Endothelial cell of umbilical vein (primary cell): ENCODE results near the gene PRKAR2B. TPM values are rescaled to one million over a fixed set of nuclear protein-coding genes. Genes with fewer than 3 reads are reported as not detected.

Source experiments
- BruUV-seq: library from RNA; stranded (reverse); fragments of 400-500 nt; replicated peaks from 2 replicates; lab custom pipeline; 2021; lab: Mats Ljungman, UMichigan
- CTCF ChIA-PET: fragments of 300-600, 350-600 bp; sonication (Branson Sonifier 250); formaldehyde crosslinking; loops from one replicate; lab custom pipeline; 2021; ENCODE audit warnings: antibody characterized with exemption, inconsistent platforms; lab: Charles Lee
- POLR2A ChIA-PET: fragments of 300-600, 350-600 bp; sonication (Branson Sonifier 250); formaldehyde crosslinking; loops from one replicate; lab custom pipeline; 2021; ENCODE audit warnings: antibody characterized with exemption, inconsistent platforms; lab: Charles Lee
- DNase-seq: peaks from one replicate; pipeline ENCODE4 v3.0.0-alpha.2; 2011; ENCODE audit warnings: low read depth, low spot score
- FAIRE-seq: peaks from 2 replicates; lab custom pipeline; 2011; peaks lifted over from hg19 to GRCh38; lab: Jason Lieb, UNC
- H2AFZ ChIP-seq: 2 replicates; pipeline ENCODE4 v1.6.0; 2012; ENCODE audit warnings: low read depth, low read length, control low read depth, inconsistent platforms
- H3K27ac ChIP-seq: 2 replicates; pipeline ENCODE4 v1.5.1; 2011; ENCODE audit warnings: low read depth, mild to moderate bottlenecking, control low read depth, low read length, moderate library complexity; ENCODE audit not compliant: insufficient read depth
- H3K27me3 ChIP-seq, 2 experiments: 2 replicates each; pipeline versions ENCODE4 v1.6.0 to v1.6.1; 2011; ENCODE audit warnings: low read length in 2 of 2, mixed read lengths in 1 of 2; ENCODE audit not compliant: control insufficient read depth in 2 of 2, insufficient read depth in 2 of 2
- H3K36me3 ChIP-seq, 2 experiments: 2 replicates in 1 of 2; 3 replicates in 1 of 2; pipeline ENCODE4 v1.5.1; 2011; ENCODE audit warnings: low read length in 2 of 2, mild to moderate bottlenecking in 1 of 2, moderate library complexity in 1 of 2; ENCODE audit not compliant: control insufficient read depth in 2 of 2, insufficient read depth in 2 of 2; ENCODE audit errors: extremely low read depth in 1 of 2
- H3K4me1 ChIP-seq: 3 replicates; pipeline ENCODE4 v1.5.1; 2011; ENCODE audit warnings: mild to moderate bottlenecking, low read length; ENCODE audit not compliant: control insufficient read depth, insufficient read depth; ENCODE audit errors: extremely low read depth
- H3K4me2 ChIP-seq: 2 replicates; pipeline ENCODE4 v1.6.1; 2011; ENCODE audit warnings: low read length, control low read depth, mixed read lengths; ENCODE audit not compliant: insufficient read depth
- H3K4me3 ChIP-seq, 3 experiments: fragments of 200-600 bp in 1 of 3; sonication (generic), shearing (Covaris generic) in 1 of 3; replicated peaks in 1 of 3; 2 replicates each; pipeline ENCODE4 v1.5.1; 2011 to 2016; ENCODE audit warnings: control low read depth in 3 of 3, low read length in 3 of 3, mild to moderate bottlenecking in 2 of 3, inconsistent platforms in 1 of 3, low read depth in 1 of 3, moderate library complexity in 1 of 3; ENCODE audit not compliant: insufficient read depth in 1 of 3
- H3K79me2 ChIP-seq: 2 replicates; pipeline ENCODE4 v1.6.0; 2012; ENCODE audit warnings: low read length, inconsistent platforms; ENCODE audit not compliant: control insufficient read depth, insufficient read depth
- H3K9ac ChIP-seq: replicated peaks from 2 replicates; pipeline ENCODE3; 2011; ENCODE audit warnings: low read length, control low read depth; ENCODE audit not compliant: insufficient read depth; ENCODE audit errors: extremely low read depth
- H3K9me1 ChIP-seq: replicated peaks from 3 replicates; pipeline ENCODE4 v1.6.0; 2011; ENCODE audit warnings: mild to moderate bottlenecking, low read length; ENCODE audit not compliant: control insufficient read depth, insufficient read depth; ENCODE audit errors: extremely low read depth
- H3K9me3 ChIP-seq: replicated peaks from 2 replicates; pipeline ENCODE4 v1.5.1; 2012; ENCODE audit warnings: low read length, inconsistent platforms; ENCODE audit not compliant: control insufficient read depth, insufficient read depth
- H4K20me1 ChIP-seq: replicated peaks from 2 replicates; pipeline ENCODE3; 2011; ENCODE audit warnings: mild to moderate bottlenecking, low read length; ENCODE audit not compliant: control insufficient read depth, insufficient read depth; ENCODE audit errors: extremely low read depth
- EZH2 ChIP-seq: IDR thresholded peaks from 2 replicates; pipeline ENCODE4 v1.6.1; 2012; ENCODE audit warnings: borderline replicate concordance, low read depth, mild to moderate bottlenecking, moderate library complexity, low read length, inconsistent platforms; ENCODE audit not compliant: severe bottlenecking
- FOS ChIP-seq: IDR thresholded peaks from 2 replicates; pipeline ENCODE4 v1.6.1; 2011; ENCODE audit warnings: mild to moderate bottlenecking, low read length, moderate library complexity, borderline replicate concordance; ENCODE audit not compliant: insufficient read depth
- GATA2 ChIP-seq: IDR thresholded peaks from 2 replicates; pipeline ENCODE4 v1.7.0; 2011; ENCODE audit warnings: low read depth, mild to moderate bottlenecking, moderate library complexity, mixed read lengths, low read length; ENCODE audit not compliant: insufficient read length, insufficient read depth
- JUN ChIP-seq: IDR thresholded peaks from 2 replicates; pipeline ENCODE4 v1.6.1; 2011; ENCODE audit warnings: borderline replicate concordance, low read depth; ENCODE audit not compliant: insufficient read length, insufficient read depth
- MAX ChIP-seq: IDR thresholded peaks from 2 replicates; pipeline ENCODE4 v1.6.1; 2011; ENCODE audit not compliant: insufficient read depth, insufficient read length
- MYC ChIP-seq: IDR thresholded peaks from one replicate; pipeline ENCODE4 v1.6.1; 2011; ENCODE audit warnings: mild to moderate bottlenecking, low read depth, low read length
- POLR2A ChIP-seq: IDR thresholded peaks from 2 replicates; pipeline ENCODE4 v1.6.1; 2012; ENCODE audit warnings: low read depth, mild to moderate bottlenecking, control low read depth, low read length
- POLR2AphosphoS5 ChIP-seq: IDR thresholded peaks from 2 replicates; pipeline ENCODE4 v1.6.1; 2012; ENCODE audit warnings: low read depth, mild to moderate bottlenecking, control low read depth, low read length, moderate library complexity; ENCODE audit not compliant: insufficient read depth
- dilution Hi-C: fragments of 300-500 bp; cut with MboI; formaldehyde crosslinking; loops from one replicate; pipeline ENCODE4 v1.15.0; 2019; ENCODE audit warnings: low sequenced_read_pairs; ENCODE audit not compliant: extremely low pct_ligation_motif_present
- intact Hi-C: fragments of 100-400 bp; cut with micrococcal nuclease; formaldehyde crosslinking; loops from one replicate; pipeline ENCODE4 v1.10.0; 2022
- polyA plus RNA-seq, 4 experiments: library from polyadenylated mRNA; depleted of rRNA in 3 of 4; stranded (reverse) in 3 of 4; unstranded in 1 of 4; fragments of >200 nt; gene quantifications; 2 replicates each; pipeline versions ENCODE4 v1.2.1 to v1.2.3, GENCODE V29; 2011 to 2012; ENCODE audit warnings: missing spikeins in 1 of 4
- total RNA-seq: library from RNA; stranded (reverse); gene quantifications from 2 replicates; pipeline ENCODE4 v1.2.3, GENCODE V29; 2021
- TF ChIP-seq, protein P1 (sequence below), 2 donors: IDR thresholded peaks; 1 replicate in 1 of 2; 2 replicates in 1 of 2; pipeline ENCODE4 v1.5.1; 2011; ENCODE audit warnings: low read length in 2 of 2, mild to moderate bottlenecking in 2 of 2, moderate library complexity in 2 of 2, control low read depth in 1 of 2, inconsistent platforms in 1 of 2, low read depth in 1 of 2; ENCODE audit not compliant: insufficient read depth in 1 of 2; ENCODE audit errors: extremely low read depth in 1 of 2

Gene PRKAR2B
- total and polyA plus RNA-seq, 2 donors (not counting 3 experiments of a cell fraction or from before 2014, with no cell fraction given) = 10.7 to 39.8 TPM

DNA sequence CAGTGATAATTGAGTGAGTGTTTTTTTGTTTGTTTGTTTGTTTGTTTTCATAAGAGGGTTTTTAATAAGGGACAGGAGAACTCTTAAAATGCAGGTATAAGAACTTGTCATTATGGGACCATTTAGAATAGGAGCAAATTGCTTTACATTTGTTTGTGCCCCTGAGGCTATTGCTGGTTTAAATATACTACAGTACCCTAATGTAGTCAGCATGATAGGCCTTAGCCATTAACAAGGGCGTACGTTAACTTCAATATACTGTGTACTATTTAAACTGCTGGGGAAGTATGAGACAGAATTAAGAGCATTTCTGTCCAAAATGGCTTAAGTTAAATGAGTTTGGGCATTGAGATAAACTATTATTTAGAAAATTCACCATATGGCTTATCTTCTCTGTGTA, 26.2 kb downstream of the PRKAR2B start:
- no peak overlapping the region for H3K9ac ChIP-seq
- CTCF ChIA-PET = interaction anchor here (1.6 kb wide), 1 partner anchor 123 kb away, joined by 4 read pairs; no protein-coding TSS in a partner anchor

More for the DNA sequence above, 26.2 kb downstream of the PRKAR2B start:
- no peaks in the 10 kb centered on the region for H3K9me3 ChIP-seq
- no peaks in the 10 kb centered on the region for H4K20me1 ChIP-seq
- H3K27me3 ChIP-seq = no peaks in the 10 kb centered on the region
- H3K4me3 ChIP-seq = no peak overlapping the region
- TF ChIP-seq POLR2A = no peak
- no peak for TF ChIP-seq EZH2
- TF ChIP-seq MAX = no peak
- TF ChIP-seq, protein P1, sequence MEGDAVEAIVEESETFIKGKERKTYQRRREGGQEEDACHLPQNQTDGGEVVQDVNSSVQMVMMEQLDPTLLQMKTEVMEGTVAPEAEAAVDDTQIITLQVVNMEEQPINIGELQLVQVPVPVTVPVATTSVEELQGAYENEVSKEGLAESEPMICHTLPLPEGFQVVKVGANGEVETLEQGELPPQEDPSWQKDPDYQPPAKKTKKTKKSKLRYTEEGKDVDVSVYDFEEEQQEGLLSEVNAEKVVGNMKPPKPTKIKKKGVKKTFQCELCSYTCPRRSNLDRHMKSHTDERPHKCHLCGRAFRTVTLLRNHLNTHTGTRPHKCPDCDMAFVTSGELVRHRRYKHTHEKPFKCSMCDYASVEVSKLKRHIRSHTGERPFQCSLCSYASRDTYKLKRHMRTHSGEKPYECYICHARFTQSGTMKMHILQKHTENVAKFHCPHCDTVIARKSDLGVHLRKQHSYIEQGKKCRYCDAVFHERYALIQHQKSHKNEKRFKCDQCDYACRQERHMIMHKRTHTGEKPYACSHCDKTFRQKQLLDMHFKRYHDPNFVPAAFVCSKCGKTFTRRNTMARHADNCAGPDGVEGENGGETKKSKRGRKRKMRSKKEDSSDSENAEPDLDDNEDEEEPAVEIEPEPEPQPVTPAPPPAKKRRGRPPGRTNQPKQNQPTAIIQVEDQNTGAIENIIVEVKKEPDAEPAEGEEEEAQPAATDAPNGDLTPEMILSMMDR (IDR thresholded peaks at IDR 0.05; ENCODE audit: extremely low read depth in 1 of 2, insufficient read depth in 1 of 2, low read depth in 1 of 2, low read length in 2 of 2) = no peak
- no peak for TF ChIP-seq MYC
- no peak for TF ChIP-seq FOS
- TF ChIP-seq JUN = no peak
- TF ChIP-seq GATA2 = no peak
- TF ChIP-seq POLR2AphosphoS5 = no peak
- dilution Hi-C loops = no loop called here
- H2AFZ ChIP-seq = no peak overlapping the region
- intact Hi-C loops = no loop called here
- H3K27ac ChIP-seq = no peak overlapping the region
- peaks cover 37% of the 10 kb centered on the region for H3K79me2 ChIP-seq
- FAIRE-seq (no peak), DNase-seq (no peak)
- no TSS peak for BruUV-seq
- H3K4me1 ChIP-seq = peaks cover under 1% of the 10 kb centered on the region
- POLR2A ChIA-PET = no interaction called here
- H3K9me1 ChIP-seq = no peaks in the 10 kb centered on the region
- no peak overlapping the region for H3K4me2 ChIP-seq
- H3K36me3 ChIP-seq = no peaks in the 10 kb centered on the region
